Stimulated activated CD8-positive, alpha-beta memory T cell treated with anti-CD3 and anti-CD28 coated beads, Interleukin-2, amount 100 ng/mL, for 1 hour (primary cell): Measurements from ENCODE around the gene FAM171A1.
"Not testable (repeated sequence)": the region's sequence is repeated elsewhere in the genome, so short reads cannot be mapped to it uniquely, and the experiment has no call there.

Experiments
- DNase-seq, 2 donors: peaks; one replicate each; pipeline ENCODE4 v3.0.0-alpha.2; 2020; ENCODE audit warnings: low read depth in 2 of 2

The FAM171A1 gene

GRCh38 chr10:15320118-15320517, 51.0 kb downstream of the FAM171A1 start:
- no peak for DNase-seq

- DNase-seq: no peak
Measured at GRCh38 chr10:15316871-15317464, 54.1 kb downstream of the FAM171A1 start.

- DNase-seq: no peak
Measured at GRCh38 chr10:15316145-15316544, 54.9 kb downstream of the FAM171A1 start.

- no peak for DNase-seq
Measured at GRCh38 chr10:15315286-15315685, 55.8 kb downstream of the FAM171A1 start.

GRCh38 chr10:15314482-15315045, 56.5 kb downstream of the FAM171A1 start:
- no peak for DNase-seq

- no peak for DNase-seq
Measured at GRCh38 chr10:15313843-15314242, 57.2 kb downstream of the FAM171A1 start.

GRCh38 chr10:15313047-15313446, 58.0 kb downstream of the FAM171A1 start:
- DNase-seq: no peak

- DNase-seq: no peak
Measured at GRCh38 chr10:15311569-15312280, 59.4 kb downstream of the FAM171A1 start.

GRCh38 chr10:15310776-15311568, 60.1 kb downstream of the FAM171A1 start:
- no peak for DNase-seq

- no peak for DNase-seq
Measured at GRCh38 chr10:15309221-15309620, 61.9 kb downstream of the FAM171A1 start.

GRCh38 chr10:15306735-15307280, 64.3 kb downstream of the FAM171A1 start:
- no peak for DNase-seq

GRCh38 chr10:15305634-15306033, 65.5 kb downstream of the FAM171A1 start:
- DNase-seq: no peak

- DNase-seq: no peak
Measured at GRCh38 chr10:15305161-15305560, 65.9 kb downstream of the FAM171A1 start.

GRCh38 chr10:15302188-15302956, 68.7 kb downstream of the FAM171A1 start:
- DNase-seq: not testable (repeated sequence)

GRCh38 chr10:15300697-15301096, 70.4 kb downstream of the FAM171A1 start:
- no peak for DNase-seq

- DNase-seq: no peak
Measured at GRCh38 chr10:15300145-15300544, 70.9 kb downstream of the FAM171A1 start.

- no peak for DNase-seq
Measured at GRCh38 chr10:15296701-15297100, 74.4 kb downstream of the FAM171A1 start.

- DNase-seq: no peak
Measured at GRCh38 chr10:15295537-15296325, 75.4 kb downstream of the FAM171A1 start.

GRCh38 chr10:15293862-15294842, 76.9 kb downstream of the FAM171A1 start:
- no peak for DNase-seq
